Stimulated activated CD8-positive, alpha-beta memory T cell treated with anti-CD3 and anti-CD28 coated beads, Interleukin-4, amount 100 ng/mL, for 4 hours (primary cell): Measurements from ENCODE around the gene NMU.
"Not testable (repeated sequence)": the region's sequence is repeated elsewhere in the genome, so short reads cannot be mapped to it uniquely, and the experiment has no call there.

Source experiments
- DNase-seq, 2 donors: peaks; one replicate each; pipeline ENCODE4 v3.0.0-alpha.2; 2020; ENCODE audit warnings: low read depth in 2 of 2, low spot score in 1 of 2

NMU gene, protein sequence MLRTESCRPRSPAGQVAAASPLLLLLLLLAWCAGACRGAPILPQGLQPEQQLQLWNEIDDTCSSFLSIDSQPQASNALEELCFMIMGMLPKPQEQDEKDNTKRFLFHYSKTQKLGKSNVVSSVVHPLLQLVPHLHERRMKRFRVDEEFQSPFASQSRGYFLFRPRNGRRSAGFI

DNA sequence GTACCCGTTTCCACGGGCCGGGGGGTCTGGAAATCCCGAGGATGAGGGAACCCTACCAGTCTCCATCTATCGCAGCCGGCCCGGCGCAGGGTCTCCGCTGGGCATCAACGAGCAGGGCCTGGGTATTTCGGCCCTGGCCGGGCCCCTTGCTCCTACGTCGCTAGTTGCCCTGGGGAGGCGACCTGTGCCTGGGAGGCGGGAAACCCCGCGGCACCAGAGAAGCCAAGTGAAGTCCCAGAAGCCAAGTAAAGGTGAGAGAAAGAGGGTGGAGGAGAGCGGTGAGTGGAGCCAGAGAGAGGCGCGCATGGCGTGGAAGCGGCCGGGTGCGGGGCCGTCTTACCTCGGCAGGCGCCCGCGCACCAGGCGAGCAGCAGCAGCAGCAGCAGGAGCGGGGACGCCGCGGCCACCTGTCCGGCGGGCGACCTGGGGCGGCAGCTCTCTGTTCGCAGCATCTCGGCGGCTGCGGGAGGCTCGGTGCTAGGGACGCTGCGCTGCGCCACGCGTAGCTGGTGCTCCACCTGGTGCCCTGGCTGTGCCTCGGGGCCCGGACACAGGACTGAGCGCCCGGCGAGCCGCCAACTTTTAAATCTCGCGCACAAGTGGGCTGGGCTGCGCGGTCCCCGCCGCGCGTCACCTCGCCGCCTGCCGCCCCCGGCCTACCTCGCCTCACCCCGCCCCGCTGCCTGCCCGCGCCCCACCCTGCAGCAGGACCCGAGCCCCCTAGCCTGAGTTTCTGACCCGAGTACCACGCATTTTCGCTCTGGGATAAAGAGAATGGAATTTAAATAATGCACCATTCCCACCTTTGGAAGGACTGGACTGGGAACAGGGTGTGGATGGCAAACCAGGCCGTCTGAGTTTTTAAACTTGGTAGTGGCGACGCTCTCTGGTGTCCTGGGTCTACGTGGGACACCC is at the start of gene NMU:
Gene NMU (minus strand): TSS at position 558 of the 915 bp plus-strand sequence. CDS start 106 bp downstream, at position 452.
- DNase-seq: no peak

DNA sequence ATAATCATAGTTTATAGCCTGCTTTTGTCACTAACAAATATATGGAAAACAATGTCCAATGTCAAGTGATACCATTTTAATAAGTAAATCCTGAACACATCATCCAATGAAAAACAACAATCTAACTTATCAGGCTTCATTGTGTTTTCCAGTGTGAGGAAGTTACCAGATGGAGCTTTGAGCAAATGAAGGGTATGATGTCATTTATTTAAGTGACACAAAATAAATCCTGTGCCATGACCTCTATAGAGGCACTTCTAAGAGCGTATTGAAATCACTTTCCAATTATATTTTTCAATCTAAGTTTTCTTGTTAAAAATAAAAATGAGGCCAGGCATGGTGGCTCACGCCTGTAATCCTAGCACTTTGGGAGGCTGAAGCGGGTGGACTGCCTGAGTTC is 48.2 kb upstream of the NMU start:
- no peak for DNase-seq

DNA sequence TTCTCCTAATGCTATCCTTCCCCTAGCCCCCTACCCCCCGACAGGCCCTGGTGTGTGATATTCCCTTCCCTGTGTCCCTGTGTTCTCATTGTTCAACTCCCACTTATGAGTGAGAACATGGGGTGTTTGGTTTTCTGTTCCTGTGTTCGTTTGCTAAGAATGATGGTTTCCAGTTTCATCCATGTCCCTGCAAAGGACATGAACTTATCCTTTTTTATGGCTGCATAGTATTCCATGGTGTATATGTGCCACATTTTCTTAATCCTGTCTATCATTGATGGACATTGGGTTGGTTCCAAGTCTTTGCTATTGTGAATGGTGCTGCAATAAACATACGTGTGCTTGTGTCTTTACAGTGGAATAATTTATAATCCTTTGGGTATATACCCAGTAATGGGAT is 46.7 kb upstream of the NMU start:
- DNase-seq: not testable (repeated sequence)

DNA sequence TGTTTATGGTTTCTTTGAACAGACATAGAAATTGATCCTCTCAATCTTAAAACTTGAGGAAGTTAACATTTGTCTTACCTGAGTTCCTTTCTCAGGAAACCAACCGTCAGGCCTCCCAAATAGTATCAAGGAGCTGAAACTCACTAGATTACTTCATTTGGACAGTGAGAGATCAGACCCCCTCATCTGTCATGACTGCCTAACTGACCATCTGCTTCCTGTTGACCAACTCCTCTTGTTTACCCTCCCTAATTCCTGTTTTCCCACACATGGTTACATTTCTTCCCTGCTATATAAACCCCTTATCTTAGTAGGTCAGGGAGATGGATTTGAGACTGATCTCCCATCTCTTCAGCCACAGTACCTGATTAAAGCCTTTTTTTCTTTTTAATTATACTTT is 46.2 kb upstream of the NMU start:
- no peak for DNase-seq

DNA sequence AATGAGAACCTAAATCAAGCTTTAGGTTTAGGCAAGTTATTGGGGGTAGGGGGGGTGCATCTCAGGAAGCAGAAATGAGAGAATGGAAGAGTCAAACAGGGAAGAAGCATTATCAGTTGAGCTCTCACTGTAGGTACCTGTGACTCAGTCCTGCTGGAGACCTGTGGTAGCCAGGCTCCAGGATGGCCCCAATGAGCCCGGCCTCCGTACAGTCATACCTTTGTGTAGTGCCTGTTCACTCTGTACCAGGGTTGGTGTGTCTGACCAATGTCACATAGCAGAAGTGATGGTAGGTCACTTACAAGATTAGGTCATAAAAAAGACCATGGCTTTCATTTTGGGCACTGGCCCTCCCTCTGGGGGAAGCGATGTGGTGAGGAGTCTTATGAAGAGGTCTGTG is 45.3 kb upstream of the NMU start:
- DNase-seq: no peak

DNA sequence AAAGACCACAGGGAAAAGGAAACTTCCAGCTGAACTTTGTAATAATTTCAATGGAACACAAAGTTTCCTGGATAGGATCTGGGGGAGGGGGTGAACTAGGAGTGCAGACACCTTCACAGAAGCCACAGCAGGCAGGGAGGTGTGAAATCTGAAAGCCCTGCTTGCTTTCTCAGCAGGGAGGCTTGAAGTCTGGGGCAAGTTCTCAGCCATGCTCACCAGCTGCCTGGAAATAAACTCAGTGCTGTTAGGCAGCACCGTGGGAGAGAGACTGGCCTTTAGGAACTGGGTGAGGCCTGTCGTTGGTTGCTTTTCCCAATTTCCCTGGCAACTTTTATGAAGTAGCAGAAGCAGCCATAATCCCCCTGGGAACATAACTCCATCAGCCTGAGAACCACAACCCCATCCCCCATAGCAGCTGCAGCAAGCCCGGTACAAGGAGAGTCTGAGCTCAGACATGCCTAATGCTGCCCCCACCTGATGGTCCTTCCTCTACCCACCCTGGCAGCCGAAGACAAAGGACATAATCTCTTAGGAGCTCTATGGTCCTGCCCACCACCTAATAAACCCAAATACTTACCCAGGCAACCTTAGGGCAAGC is 39.2 kb upstream of the NMU start:
- no peak for DNase-seq

DNA sequence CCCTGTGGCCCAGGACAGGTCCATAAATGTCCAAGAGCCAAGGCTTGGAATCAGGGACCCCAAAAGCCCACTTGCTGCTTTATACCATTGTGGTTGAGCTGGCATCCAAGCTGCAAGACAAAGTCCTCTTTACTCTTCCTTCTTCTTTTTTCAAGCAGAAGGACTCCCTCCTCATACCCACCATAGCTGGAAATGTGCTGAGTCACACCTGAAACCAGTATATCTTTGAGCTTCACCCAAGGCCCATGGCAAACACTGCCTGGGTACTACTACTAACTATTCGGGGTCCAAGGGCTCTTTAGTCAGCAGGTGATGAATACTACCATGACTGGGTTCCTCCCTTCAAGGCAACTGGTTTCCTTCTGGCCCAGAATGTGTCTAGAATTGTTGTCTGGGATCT is 37.3 kb upstream of the NMU start:
- DNase-seq: no peak

DNA sequence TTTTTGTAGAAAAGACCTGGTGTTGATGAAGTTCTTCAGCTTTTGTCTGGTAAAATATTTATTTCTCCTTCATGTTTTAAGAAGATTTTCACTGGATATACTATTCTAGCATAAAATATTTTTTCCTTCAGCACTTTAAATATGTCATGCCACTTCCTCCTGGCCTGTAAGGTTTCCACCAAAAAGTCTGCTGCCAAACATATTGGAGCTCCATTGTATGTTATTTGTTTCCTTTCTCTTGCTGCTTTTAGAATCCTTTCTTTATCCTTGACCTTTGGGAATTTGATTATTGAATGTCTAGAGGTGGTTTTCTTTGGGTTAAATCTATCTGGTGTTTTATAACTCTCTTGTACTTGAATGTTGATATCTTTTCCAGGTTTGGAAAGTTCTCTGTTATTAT is 35.6 kb upstream of the NMU start:
- no peak for DNase-seq

DNA sequence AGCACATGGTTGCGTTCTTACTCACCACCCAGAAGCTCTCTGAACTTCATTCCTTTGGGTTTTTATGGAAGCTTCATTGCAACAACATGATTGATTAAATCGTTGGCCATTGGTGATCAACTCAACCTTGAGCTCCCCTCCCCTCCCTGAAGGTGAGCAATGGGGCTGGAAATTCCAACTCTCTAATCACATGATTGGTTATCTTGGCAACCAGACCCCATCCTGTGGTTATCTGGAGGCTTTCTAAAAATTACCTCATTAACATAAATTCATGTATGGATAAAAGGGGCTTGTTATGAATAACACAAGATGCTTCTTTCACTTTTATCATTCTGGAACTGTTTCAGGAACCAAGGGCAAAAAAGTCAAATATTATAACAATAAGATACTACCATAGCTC is 34.6 kb upstream of the NMU start:
- DNase-seq: no peak

DNA sequence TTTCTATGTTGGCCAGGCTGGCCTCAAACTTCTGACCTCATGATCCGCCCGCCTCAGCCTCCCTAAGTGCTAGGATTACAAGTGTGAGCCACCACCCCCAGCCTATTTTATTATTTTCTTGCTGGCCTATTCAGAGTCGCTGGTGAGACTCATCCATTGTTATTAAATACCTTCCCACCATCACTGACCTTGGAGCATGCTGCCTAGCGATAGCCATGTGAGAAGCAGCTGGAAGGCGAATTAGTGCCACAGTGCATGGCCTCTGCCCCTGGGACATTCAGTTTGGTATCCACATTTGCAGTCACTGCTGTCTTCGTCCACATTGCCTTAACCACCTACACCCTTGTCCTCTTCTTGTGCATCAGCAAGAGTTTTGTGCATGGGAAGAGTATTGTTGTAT is 32.4 kb upstream of the NMU start:
- DNase-seq: no peak

DNA sequence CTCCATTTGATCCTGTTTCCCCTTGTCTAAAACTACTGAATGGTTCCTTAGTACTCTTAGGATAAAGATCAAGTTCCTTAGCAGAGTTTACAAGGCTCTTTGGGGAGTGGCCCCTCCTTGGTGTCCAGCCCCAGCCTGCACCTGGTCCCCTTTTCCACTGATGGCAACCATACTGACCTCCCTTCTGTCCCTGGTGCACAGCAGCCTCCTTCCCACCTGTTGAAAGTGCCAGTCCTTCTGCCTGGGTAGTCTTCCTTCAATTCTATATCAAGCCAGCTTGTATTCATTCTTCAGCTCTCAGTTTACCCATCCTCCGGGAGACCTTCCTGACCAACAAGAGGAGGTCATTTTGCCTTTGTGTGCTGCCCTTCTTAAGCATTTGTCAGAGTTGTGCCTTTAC is 30.4 kb upstream of the NMU start:
- DNase-seq: no peak

DNA sequence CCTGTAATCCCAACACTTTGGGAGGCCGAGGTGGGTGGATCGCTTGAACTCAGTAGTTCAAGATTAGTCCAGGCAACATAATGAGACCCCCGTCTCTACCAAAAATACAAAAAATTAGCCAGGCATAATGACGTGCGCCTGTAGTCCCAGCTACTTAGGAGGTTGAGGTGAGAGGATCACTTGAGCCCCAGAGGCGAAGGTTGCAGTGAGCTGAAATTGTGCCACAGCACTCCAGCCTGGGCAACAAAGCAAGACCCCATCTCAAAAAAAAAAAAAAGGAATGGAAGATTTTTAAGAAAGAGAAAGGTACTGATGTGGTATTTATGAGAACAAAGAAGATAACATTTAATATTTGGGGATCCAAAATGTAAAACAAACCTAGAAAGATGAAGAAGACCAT is 27.0 kb upstream of the NMU start:
- no peak for DNase-seq

DNA sequence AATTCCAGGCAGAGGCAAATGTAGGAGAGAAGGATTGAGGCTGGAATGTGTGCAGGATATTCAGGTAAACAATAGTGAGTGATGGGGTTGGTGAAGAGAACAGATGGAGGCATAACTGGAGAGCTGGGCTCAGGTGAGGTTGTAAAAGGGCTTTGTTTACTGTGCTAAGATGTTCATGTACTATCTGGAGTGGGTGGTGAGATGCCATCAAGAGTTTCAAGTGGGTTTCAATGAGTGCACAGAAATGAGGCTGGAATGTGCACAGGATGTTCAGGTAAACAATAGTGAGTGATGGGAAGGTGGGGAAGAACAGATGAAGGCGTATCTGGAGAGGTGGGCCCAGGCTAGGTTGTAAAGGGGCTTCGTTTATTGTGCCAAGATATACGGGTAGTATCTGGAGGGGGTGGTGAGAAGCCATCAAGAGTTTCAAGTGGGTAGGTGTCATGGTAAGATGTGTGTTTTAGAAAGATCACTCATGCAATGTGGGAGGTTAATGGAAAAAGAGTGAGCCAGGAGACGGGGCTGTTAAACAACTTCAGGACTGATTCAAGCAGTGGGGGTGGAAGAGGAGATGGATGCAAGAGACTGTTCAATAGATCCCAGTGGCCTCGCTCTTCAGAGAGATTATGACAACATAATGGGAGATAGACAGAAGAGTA is 25.4 kb upstream of the NMU start:
- no peak for DNase-seq

DNA sequence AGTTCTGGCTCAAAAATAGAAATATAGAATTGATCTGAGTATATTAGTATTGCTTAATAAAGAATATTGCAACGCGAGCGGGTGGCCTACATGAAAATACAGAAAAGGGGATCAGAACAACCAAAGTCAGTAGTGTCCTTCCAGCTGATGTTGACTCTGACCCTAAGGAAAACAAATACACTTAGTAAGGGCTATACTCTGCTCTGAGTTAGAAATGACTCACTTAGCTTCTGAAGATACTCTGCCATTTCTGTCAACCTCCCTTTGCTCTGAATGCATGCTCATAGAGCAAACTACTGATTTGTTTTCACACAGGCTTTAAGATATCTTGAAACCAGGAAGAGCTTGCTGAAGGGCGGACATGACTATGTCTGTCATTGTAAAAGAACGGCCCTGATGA is 22.6 kb upstream of the NMU start:
- no peak for DNase-seq

DNA sequence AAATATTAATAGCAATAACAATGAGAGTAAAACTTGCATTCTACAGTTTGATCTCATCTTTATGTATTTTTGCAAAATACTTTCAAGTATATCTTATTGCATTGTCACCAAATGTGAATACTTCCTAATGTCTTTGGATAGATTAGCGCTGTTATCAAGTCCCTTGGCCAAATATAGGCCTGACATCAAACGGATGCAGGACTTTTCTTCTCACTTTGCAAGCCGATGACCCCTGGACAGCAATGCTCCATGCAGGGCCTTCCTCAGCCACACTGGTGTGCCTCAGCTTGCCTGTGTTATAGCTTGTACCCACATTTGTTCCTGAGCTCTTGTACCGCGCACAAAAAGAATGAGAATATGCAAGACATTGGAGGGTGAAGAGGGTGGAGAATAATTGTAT is 18.0 kb upstream of the NMU start:
- DNase-seq: no peak

DNA sequence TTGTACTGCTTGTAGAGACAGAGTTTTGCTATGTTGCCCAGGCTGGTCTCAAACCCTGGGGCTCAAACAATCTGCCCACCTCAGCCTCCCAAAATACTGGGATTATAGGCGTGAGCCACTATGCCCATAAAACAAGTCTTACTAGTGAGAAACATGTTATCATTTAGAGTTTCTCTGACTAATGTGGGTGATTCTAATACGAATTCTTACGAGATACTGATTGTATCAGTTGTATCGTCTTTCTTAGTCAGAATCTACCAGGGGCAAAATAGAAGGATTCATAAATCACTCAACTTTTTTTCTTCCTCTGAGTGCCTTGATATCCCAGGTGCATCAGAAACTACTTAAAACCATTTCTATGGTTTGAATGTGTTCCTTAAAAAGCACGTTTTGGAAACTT is 14.4 kb upstream of the NMU start:
- DNase-seq: no peak

DNA sequence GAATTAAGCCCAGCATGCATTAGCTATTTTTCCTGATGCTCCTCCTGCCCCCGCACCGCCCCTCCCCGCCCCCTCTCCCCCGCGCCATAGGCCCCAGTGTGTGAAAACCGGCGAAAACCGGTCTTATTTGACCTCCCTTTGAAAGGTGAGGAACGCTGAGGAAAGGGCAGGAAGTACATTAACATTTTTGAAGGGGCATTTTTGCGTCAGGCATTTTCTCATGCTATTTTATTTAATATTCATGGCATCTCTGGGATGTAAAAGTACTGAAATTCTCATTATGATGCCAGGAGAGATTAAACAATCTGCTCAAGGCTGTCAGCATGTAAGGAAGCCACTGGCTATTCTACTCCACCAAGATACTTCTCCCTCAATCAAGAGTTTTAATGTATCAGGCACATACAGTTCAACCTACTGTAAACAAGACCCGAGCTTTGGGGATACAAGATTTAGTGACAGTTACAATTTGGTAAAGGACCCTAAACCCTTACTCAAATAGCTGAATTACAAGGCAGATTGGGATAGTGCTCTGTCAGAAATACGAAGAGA is 1.2 kb upstream of the NMU start:
- DNase-seq: no peak

DNA sequence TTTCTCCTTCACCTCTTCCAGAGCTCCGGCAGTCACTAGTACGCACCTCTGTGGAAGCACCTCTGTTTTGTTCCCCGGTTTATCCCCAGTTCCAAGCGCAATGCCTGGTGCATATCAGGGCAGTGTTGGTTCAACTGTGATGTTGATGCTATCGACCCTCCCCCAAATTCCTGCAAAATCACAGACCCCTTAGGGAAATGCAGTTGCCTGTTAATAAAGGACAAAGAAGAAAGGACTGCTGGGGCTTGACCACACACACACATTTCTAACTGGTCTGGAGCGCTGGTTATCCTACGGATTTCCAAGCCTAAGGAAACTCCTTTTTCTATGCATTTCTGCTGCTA is 530 bp upstream of the NMU start:
- DNase-seq: no peak

DNA sequence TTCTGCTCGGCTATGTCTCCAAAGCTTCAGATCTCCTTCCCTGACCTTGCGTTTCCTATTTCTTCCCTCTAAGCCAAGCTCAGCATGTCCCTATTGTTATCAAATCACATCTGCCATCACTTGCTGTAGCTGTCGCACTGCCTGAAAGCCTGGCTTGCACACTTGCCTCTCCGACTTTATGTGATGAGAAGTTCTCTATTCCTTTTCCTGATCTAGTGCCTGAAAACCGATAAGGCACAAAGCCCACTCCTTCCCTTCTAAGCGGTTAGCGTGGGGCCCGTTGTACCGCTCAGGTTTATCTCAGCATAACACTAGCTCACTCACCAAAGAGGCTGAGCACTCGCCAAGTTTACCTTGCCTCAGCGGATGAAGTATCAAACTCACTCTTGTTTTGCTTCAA is 816 bp downstream of the NMU start:
- DNase-seq: no peak

DNA sequence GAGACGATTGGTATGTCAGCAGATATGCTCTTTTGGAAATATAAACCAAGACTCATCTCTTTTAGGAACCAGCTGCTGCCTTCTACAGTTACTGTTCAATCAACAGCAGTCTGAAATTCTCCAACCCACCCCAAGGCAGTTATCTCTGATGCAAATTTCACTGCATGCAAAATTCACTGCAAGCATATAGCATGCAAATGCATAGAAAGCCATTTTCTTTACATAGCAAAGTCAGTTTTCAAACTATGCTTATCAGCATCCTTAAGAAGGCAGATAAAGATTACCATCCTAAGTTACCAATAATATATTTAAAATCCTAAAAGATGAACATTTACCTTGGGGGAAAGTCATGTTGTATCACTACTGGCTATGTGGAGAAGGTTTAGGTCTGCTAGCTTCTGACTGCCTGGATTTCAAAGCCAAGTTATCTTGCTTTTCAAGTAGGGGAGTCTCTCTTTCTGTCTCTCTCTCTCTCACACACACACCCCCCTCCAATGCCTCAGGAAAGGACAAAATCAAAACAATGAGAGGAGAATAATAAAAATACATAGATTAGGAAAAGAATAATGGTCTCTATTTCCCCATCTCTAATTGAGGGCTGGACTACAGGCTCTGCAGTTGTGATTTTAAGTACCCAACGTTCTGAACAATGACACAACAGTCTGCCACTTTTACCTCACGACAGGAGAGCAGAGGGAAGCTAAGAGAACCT is 1.5 kb downstream of the NMU start:
- DNase-seq: no peak

DNA sequence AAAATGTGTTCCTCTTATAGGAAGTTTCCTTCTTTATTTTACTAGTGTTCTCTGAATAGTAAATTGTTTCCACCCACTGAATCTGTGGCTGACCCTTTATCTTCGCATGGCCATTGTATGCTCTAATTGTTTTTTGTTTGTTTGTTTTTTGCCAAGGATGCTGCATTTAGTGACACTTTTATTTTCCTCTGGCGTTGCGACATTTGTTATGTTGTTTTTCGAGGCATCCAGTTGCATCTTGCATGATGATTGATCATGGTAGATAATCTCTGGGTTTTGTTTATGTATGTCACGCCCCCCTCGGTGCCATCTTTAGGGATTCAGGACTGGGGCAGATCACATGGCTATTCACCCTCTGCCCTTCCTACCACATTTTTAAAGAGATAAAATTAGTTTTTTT is 2.2 kb downstream of the NMU start:
- no peak for DNase-seq
